OCI-M1 (cell line): Measurements from ENCODE around the gene SMCO3.

Experiments used
- DNase-seq: peaks from one replicate; lab custom pipeline; 2025; lab: John Stamatoyannopoulos, UW

SMCO3 gene

DNA sequence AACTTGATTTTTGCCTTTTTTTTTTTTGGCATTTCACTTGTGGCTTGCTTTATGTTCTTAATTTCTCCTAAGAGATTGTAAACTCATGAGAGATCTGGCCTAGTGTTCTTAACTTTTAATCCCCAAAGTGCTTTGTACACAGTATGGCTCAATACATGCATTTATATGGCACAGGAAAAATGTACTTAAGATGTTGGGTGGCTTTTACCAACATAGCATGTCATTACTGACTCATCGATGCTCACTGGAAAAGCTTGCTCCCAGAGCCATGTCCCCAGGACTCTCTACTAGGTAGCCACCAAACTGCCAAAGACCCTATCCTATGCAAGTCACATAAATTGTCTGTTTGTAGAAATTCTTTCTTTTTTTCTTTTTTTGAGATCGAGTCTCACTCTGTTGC lies 13.1 kb upstream of the SMCO3 start:
- DNase-seq = no peak

DNA sequence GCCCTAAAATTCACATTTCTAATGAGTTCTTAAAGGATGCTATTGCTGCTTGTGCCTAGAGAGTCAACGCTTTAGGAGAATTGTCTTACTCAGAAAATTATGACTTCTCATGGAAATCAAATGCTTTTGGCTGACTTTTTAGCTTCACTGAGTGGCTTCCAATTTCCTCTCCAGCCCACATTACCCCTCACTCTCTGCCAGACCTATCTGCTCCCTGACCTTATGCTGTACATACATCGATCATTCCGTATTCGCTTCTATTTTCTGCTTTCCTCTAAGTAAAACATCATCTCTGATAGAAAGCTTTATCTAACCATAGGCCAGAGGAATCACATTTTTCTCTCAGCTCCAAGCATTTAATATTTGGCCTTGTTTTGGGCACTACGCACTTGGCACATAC lies 12.5 kb upstream of the SMCO3 start:
- DNase-seq = no peak

DNA sequence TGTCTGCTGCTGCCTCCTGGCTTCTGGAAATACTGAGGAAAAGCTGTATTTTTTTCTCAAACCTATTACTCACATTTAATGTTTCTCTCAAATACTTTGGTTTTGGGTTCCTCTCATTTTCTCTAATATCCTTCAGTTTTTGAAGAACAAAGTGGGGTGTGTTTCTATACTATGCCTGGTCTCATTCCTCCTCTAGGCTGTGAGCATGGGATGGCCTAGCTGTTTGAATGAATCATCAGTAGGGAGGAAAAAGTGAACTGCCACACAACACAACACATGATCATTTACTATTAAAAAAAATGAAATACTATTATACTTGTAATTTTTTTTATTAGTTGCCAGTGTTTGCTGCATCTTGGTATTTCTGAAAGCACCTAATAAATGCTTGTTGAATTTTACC lies 11.3 kb upstream of the SMCO3 start:
- no peak for DNase-seq

DNA sequence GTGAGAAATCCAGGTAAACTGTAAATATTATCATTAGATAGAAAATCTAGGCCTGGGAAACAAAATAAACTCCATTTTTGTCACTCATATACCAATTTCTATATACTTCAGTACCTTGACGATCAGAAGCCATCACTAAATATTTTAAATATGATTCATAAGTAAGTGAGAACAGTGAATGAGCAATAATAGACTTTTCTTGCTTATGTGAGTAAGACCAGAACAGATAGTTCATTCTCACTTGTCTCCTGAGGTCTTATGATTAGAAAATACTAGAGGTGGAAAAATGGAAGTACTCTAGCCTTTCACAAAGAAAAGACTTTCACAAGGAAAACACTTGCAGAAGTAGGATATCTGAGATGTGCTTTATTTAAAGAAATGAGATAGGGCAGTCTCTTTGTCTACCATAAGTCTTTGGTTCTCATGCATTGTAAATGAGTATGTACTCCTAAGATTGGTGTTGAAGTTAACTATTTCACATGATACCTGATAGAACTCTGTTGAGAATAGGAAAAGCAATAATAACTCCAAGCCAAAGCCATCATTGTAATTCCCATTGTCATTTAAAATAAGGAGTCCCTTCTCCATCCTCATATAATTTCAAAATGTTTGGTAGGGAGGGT lies 10.1 kb upstream of the SMCO3 start:
- DNase-seq = no peak

DNA sequence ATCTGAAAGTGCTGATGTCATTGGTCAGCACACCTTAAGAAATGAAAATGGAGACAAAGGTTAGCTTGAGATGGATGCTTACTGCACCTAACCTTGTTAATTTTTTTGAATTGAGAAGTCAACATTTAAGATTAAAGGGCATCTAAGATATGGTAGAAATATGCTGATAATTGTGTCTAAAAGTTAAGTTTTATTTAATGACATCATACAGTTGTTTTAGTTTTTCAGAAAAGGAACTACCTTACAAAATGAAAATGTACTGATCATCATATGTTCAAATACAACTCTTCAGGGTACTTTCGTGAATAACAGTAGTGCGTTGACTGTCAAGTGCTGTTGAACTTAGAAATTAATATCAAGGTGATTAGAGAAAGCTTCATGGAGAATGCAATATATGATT lies 2.5 kb downstream of the SMCO3 start:
- DNase-seq = no peak

DNA sequence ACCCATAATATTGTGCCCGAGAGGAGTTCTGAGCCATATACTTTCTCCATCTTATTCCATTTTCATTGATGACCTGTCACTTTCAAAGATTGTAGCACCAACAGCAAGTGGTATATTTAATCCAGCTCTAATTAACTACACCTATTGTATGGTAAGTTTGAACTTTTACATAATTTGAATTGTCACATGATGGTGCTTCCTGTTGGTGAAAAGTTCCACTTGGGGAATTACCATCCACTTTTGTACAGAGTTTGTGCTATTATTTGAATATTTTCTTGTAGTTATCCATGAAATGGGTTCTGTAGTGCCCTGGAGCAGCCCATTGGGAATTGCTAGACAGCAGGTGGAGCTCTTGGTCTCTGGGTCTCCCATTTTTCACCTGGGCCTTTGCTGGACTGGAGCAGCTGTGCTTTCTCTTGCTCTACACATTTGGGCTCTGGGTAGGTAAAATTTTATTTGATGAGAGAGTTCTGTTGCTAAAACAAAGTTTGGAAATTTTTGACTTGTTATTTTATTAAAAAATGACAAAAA lies 3.0 kb downstream of the SMCO3 start:
- DNase-seq = peak; percentile 64

DNA sequence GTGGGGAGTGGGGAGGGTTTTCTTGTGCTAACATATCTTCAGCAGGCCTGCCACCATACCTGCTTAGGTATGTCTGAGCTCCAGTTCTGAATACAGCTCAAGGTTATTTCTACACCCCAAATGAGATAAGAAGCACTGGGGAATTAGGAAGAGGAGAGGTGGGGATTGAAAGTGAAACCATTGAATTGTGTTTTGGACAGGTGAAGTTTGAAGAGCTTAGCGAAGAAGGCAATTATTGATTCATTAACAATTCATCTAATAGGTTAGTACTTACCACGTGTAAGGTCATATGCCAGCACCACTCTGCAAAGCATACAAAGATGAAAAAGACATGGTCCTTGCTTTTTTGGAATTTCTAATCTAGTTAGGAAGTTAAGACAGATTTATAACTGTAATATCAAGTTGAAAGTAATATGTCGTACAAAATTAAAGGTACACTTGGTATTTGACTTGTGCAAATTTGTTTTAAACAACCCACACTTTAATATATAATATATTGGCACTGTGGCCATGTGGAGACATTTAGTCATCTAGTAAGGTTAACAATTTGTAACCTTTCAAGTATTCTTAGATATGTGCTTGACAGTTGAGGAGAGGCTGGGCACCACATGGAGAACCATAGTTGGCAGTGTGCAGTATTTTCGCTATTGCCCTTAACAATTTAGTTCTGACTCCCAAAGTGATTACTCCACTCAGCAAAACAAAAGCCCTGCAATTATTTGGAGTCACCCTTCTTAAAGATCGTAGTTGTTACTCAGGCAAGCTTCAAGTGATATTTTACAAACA lies 3.6 kb downstream of the SMCO3 start:
- no peak for DNase-seq

DNA sequence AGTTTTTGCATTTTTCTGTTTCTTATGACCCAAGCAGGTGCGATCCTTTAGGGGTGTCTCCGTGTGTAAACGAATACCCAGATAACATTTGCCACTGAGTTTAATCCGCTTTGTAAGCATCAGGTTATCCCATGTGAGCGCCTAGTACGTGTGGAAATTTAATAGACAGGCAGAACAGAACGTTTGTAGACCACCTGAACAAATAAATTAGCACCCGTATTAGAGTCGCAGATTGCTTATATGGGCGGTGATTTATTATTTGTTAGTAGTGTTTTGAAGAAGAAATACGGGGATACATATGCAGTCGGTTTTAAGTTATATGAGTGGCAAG lies 10.2 kb downstream of the SMCO3 start:
- peak; percentile 68 for DNase-seq

DNA sequence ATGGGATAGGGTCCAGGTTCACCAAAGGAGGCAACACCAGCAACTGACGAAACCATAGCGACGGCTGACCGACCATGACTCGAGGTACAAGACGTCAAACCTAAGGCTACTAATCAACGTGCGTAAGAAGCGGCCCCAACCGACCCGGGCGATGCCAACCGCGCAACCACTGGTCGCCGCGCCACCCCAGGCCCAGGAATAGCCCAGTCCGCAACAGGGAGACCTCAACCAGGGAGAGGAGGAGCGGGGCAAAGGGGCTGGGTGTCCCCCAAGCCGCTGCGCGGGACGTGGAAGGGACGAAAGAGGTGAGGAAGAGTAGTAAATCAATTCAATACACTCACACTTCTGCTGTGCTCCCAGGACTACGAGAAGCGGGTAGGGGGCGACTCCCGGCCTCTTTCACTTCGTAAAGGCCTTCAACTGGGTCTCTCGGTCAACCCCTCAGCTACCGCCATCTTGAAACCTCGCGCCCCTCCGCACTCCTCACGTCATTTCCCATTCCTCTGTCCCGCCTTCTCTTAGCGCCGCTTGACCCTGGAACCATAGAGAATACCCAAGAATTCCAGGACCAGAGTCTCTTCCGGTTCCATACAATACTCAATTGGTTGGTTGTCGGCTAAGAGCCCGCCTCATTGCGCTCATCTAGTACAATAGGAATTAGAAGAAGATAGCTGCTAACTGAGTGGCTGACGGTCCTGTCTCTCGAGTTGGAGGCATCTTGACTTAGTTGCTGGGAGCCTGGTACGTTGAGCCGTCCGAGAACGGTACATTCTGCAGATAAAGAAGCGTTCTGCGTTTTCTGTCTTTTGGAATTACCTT lies 10.8 kb downstream of the SMCO3 start, which contains the start of the genes C12orf60 and WBP11:
Gene C12orf60, plus strand, starts transcription at position 660 of the 819 bp plus-strand sequence. CDS start 19,266 bp downstream, outside the sequence.
Gene WBP11, minus strand, starts transcription at position 468 of the 819 bp plus-strand sequence. CDS start 2,095 bp downstream, outside the sequence.
- DNase-seq = peak; percentile 99

DNA sequence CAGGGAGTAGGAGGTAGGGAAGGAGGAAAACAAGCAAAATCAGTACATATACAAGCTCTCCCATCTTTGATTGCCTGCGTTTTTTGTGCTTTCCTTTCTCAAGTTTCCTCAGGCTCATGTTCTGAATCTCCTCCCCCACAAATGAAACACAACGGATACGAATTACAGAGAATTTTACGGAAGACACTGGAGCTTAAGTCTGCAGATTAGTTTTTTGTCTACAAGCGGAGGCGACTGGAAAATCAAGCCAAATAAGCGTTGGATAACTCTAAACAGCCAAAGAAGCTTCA lies 11.3 kb downstream of the SMCO3 start:
- no peak for DNase-seq

DNA sequence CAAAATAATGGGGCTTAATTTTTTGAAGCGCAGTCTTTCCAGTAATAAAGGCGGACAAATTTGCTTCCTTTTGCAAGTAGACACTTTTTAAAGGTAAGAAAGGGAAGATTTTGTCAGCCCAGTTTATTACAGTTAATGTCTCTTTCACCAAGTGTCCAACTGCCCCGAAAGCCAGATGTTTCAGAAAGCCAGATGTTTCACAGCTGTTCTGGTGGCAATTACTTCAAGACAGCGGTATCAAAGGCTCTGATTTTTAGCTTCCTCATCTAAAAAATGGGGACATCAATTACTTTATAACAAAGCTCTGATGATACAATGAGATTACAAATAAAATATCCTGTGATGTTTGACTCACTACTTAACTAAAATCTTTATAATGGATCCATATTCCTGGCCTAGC lies 11.7 kb downstream of the SMCO3 start:
- DNase-seq = no peak

DNA sequence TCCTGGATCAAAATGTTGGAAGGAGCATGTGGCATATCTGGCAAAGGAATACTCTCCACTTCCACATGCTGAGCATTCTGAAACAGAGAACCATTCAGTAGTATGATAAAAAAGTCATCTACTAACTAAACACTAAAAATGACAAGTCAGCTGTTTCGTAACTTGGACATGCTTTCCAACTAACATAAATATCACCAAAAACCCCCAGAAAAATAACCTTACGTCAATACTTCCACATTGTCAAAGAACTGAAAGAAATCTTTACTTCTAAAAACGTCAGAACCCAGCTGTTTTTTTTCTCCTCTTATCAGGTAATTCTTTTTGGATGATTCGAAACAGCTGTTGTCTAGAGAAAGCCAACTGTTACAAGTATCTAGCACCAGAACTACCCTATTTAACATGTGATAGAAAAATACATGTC lies 18.9 kb downstream of the SMCO3 start:
- DNase-seq = no peak

DNA sequence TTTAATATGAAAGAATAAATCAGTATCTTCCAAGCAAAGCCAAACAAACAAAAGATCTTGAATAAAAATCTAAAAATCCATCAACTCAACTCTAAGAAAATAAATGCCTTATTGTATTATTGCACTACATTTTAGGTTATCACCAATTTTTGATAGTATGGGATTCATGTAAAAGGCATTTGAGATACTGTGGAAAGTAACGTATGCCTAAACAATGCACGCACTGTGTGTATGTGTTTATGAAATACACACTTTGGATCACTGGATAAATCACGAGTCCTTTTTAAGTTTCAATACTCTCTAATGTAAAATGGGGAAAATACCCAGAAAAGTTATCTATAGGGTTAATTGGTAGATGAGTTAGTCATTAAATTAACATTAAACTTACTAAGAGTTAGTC lies 28.4 kb downstream of the SMCO3 start:
- DNase-seq = no peak

DNA sequence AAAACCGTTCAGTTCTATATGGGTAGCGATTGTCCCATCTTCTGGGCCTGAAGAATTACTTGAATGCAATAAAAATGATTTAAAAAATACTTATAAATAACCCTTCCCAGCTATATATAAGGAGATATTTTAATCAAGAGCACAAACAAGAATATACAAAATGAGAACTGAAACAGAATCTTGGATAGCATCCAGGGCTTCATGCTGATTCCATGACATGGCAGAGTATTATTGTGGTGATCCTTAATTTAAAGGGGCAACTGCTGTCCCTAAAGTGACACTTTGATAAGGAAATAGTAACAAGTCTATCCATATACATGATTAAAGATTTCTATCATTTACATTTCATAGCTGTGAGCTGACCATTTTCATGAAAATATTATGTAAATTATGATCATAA lies 29.5 kb downstream of the SMCO3 start:
- no peak for DNase-seq

DNA sequence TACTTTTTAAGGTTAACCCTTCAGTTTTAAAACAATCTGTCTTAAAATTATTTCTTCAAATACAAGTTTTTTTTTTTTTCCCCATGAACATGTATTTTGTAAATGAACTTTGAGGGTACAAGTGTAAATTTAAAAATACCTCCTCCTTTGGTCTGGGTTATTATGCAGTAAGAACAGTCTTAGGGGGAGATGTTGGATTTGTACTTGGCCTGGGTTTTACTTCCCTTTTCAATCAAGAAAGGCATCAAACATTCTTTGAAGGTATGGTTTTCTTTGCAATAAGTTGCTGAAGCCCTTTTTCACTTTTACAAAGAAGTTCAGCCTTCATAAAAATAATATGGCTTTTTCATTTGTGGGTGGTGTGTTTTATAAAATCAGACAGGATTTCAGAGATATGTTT lies 31.2 kb downstream of the SMCO3 start:
- no peak for DNase-seq

DNA sequence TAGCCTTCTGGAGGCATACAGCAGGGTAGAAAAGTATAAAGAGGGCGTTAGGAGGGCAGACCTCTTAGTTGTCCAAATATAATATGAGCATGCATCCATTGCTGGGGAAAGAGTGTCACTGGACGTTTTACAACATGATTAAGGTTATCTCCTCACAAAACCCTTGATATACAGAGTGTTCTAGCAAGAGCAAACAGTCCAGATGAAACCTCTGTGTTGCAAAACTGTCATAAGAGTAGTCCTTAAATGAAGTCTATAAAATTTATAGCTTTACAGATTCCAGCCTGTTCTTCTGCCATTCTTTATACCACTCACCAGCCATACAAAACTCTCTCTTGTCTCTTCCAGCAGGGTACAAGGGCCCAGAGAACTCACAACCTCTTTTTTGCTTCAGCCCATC lies 32.4 kb downstream of the SMCO3 start:
- no peak for DNase-seq

DNA sequence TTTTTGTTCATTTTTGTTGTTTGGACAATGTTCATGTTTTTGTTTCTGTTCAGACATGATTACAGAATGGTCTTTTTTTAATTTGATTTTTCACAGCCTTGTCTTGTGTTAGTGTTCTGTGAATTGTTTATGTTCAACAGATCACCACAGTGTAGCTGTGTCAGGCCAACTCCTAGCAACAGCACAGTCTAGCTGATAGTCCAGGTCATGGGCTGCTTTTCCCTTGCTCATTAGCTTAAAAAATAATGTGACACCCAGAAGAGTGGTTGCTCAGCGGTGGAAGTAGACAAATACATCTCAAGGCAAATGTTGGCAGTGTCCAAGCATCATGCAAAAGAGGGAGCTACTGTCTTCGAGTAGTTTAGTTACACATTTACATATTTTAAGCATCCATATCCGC lies 33.1 kb downstream of the SMCO3 start:
- DNase-seq = no peak

DNA sequence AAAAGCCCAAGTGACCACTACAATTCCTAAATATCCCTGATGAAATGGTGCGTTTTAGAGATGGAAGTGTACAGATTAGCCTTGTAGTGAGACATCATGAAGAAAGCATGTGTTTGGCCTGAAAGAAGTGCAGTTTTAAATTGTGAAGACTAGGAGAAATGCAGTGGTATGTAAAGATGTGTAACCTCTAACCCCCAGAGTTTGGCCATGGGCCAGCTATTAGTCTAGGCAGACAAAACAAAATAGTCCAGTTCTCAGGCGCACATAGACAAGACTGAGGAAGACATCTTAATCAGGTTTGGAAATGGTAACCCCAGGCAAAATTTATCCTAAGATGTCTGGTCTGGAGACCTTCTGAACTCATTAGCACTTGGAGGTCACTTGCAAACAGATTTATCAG lies 34.1 kb downstream of the SMCO3 start:
- DNase-seq = no peak

DNA sequence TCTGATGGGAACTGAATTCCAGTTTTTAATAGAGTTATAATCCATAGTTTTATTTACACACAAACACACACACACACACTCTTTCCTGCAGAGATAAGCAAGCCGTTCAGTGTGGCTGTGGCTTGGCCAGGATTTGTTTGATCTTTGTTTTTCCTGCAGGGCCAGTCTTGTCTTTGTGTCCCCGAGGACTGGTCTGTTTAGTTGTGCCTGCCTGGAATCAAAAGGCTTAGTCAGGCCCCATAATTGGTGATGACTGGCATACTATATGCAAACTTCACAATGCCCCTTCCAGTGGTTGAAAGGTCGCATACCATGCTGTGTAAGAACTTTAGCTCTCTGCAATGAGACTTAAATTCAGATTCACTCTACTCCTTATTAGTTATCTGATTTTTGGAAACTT lies 36.7 kb downstream of the SMCO3 start:
- no peak for DNase-seq

DNA sequence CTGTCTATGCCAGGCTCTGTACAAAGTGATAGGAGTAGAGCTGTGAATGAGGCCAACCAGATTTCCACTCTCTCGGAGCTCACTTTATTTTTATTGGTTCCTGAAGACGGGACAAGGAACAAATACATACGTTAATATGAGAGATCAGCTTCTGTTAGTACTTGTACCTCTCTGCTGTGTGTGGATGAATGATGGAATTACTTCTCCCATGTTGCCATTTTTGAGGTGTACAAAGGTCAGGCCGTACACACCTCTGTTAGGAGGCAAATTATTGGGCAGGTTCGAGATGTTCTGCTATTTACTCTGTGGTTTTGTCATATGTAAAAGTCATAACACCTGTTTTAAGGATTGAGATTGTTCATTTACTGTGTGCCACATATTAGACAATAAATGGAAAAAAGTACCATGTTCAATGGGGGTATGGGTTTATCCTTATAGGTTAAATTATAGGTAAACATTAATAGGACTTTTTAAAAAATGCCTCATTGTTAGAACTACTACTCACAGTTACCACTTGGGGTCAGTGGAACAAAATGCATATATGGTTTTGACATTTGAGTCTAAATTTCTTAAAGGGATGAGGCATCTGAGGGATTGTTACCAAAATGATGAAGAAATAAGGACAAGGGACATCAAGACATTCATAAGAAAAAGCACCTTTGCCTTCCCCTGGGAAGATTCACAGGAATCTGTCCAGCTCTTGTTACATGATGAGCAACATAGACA lies 37.6 kb downstream of the SMCO3 start:
- DNase-seq = peak; percentile 62

DNA sequence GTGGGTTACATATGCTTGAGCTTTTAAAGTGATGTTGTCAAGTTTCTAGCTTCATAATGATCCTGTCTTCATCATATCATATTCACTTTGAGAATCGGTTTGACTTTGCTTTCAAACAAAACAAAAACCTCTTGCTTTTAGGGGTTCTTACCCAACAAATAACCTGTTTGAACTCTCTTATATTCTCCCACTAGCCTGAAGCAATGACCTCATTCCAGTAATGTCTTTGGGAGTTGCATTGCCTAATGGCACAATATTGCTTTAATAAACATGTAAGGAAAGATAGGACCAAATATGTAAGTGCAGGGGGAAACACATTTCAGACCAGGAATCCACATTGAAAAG lies 38.4 kb downstream of the SMCO3 start:
- DNase-seq = no peak

DNA sequence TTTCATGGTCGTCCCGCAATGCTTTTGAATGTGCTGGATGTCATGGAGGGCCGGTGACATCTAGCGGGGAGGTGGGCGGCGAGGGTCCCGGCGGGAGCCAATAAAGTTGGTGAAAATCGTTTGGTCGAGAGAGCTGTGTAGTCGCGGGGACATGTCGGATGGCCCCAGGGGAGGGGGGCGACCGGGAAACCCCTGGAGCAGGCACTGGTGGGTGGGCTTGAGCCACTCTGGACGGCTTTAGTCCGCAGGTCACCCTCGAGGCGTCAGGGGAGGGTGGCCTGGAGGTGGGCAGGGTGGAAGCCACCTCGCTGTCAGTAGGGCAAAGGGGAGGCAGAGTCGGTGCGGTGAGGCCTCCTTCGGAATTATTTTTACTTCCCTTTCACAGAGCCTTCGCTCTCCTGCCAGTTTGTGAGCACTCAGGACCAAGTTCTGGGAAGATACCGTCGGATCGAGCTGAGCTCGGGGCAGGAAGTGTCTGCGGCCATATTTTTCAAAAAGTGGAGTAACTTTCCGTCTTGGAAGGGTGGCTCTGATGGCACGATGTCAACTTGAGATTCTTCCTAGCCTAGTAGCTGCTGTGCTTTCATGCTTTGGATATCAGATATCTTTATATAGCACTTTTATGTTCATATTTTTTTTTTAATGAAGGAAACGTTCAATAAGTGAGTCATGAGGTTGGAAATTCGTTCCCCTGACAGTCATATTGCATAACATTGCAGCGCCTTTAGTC lies 38.9 kb downstream of the SMCO3 start:
- peak; percentile 82 for DNase-seq
